ENCODE results near the gene SVEP1.

DNA sequence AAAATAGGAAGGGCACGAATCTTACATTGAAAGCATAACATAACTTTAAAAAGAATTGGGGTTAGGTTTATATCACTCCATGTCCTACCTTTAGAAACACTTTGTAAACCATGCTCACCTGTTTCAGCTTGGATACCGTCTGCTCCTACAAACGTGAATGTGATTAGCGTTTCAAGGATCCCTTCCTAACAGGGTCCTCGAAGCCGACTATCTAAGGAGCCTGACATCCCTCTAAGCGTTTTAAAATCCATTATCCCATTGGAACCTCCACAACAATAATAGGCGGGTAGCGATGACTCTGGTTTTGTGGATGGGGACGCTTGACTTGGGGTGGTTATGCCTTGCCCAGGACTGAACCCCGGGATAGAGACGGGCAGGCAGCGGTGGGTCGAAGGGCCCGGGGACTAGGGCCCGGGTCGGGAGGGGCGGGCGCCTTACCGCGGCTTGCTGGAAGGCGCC is 937 bp downstream of the SVEP1 start:
- no peak for TF ChIP-seq ZFP3 (CRISPR knock-in tag; IDR thresholded peaks at IDR 0.05)
- no peak for TF ChIP-seq TCF4 (CRISPR knock-in tag; IDR thresholded peaks at IDR 0.05; ENCODE audit: borderline replicate concordance)
- no peak for TF ChIP-seq ZFP30 (CRISPR knock-in tag; IDR thresholded peaks at IDR 0.05)
- TF ChIP-seq, protein P1, sequence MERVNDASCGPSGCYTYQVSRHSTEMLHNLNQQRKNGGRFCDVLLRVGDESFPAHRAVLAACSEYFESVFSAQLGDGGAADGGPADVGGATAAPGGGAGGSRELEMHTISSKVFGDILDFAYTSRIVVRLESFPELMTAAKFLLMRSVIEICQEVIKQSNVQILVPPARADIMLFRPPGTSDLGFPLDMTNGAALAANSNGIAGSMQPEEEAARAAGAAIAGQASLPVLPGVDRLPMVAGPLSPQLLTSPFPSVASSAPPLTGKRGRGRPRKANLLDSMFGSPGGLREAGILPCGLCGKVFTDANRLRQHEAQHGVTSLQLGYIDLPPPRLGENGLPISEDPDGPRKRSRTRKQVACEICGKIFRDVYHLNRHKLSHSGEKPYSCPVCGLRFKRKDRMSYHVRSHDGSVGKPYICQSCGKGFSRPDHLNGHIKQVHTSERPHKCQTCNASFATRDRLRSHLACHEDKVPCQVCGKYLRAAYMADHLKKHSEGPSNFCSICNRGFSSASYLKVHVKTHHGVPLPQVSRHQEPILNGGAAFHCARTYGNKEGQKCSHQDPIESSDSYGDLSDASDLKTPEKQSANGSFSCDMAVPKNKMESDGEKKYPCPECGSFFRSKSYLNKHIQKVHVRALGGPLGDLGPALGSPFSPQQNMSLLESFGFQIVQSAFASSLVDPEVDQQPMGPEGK (CRISPR knock-in tag; IDR thresholded peaks at IDR 0.05; ENCODE audit: borderline replicate concordance), result no peak
- no peak for TF ChIP-seq ZC3H10 (CRISPR knock-in tag; IDR thresholded peaks at IDR 0.05)
- no peak for TF ChIP-seq RARB (CRISPR knock-in tag; IDR thresholded peaks at IDR 0.05)
- TF ChIP-seq PPARA (CRISPR knock-in tag; IDR thresholded peaks at IDR 0.05; ENCODE audit: borderline replicate concordance), result no peak
- TF ChIP-seq, protein P2, sequence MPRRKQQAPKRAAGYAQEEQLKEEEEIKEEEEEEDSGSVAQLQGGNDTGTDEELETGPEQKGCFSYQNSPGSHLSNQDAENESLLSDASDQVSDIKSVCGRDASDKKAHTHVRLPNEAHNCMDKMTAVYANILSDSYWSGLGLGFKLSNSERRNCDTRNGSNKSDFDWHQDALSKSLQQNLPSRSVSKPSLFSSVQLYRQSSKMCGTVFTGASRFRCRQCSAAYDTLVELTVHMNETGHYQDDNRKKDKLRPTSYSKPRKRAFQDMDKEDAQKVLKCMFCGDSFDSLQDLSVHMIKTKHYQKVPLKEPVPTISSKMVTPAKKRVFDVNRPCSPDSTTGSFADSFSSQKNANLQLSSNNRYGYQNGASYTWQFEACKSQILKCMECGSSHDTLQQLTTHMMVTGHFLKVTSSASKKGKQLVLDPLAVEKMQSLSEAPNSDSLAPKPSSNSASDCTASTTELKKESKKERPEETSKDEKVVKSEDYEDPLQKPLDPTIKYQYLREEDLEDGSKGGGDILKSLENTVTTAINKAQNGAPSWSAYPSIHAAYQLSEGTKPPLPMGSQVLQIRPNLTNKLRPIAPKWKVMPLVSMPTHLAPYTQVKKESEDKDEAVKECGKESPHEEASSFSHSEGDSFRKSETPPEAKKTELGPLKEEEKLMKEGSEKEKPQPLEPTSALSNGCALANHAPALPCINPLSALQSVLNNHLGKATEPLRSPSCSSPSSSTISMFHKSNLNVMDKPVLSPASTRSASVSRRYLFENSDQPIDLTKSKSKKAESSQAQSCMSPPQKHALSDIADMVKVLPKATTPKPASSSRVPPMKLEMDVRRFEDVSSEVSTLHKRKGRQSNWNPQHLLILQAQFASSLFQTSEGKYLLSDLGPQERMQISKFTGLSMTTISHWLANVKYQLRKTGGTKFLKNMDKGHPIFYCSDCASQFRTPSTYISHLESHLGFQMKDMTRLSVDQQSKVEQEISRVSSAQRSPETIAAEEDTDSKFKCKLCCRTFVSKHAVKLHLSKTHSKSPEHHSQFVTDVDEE (CRISPR knock-in tag; IDR thresholded peaks at IDR 0.05), result no peak
- no peak for TF ChIP-seq ISL1 (CRISPR knock-in tag; IDR thresholded peaks at IDR 0.05)
- TF ChIP-seq ZNF8 (CRISPR knock-in tag; IDR thresholded peaks at IDR 0.05), result no peak
- no peak for TF ChIP-seq TOX (CRISPR knock-in tag; IDR thresholded peaks at IDR 0.05; ENCODE audit: borderline replicate concordance)

Measured in SK-N-SH treated with all-trans-retinoic acid at 6 μM for 48 hours (cell line).